BE2C (cell line): ENCODE measurements around the gene MFN2.

Experiments used
- DNase-seq: peaks from one replicate; pipeline ENCODE4 v3.0.0-alpha.2; 2020
- H3K27me3 ChIP-seq: fragments of 250-450 bp; sonication (Bioruptor Pico); 2 replicates; pipeline ENCODE4 v1.5.1; 2020; ENCODE audit warnings: mild to moderate bottlenecking
- H3K36me3 ChIP-seq: fragments of 250-450 bp; sonication (Bioruptor Pico); 2 replicates; pipeline ENCODE4 v1.5.1; 2020; ENCODE audit warnings: mild to moderate bottlenecking
- H3K4me1 ChIP-seq: fragments of 250-450 bp; sonication (Bioruptor Pico); 2 replicates; pipeline ENCODE4 v1.5.1; 2020
- H3K4me3 ChIP-seq: 2 replicates; pipeline ENCODE4 v1.5.1; 2011; ENCODE audit warnings: low read depth, low read length
- H3K9me3 ChIP-seq: fragments of 250-450 bp; sonication (Bioruptor Pico); 2 replicates; pipeline ENCODE4 v1.5.1; 2020
- CTCF ChIP-seq: IDR thresholded peaks from 2 replicates; pipeline ENCODE4 v1.5.1; 2012; ENCODE audit warnings: mild to moderate bottlenecking, low read depth, low read length

The MFN2 gene

DNA sequence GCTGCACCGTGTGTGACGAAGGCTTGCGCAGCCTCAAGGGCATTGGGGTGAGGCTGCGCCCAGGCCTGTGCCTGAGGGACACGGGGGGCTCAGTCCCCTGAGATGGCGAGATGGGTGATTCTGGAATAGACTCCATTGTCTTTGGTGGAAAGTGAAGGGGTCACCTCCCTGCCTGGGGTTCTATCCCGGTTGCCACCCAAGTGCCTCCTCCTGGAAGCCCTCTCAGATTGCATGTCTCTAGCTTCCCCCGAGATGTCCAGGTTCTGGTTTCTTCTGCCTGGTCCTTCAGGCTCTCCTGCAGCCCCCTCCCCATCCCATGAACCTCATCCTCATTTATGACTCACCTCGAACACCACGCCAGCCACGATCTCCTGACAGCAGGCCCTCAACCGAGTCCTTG lies 22.3 kb upstream of the MFN2 start:
- Histone ChIP-seq H3K4me3 (no peak overlapping the region), H3K27me3 (no peaks in the 10 kb centered on the region), H3K9me3 (no peaks in the 10 kb centered on the region), H3K36me3 (peaks cover 11% of the 10 kb centered on the region), H3K4me1 (no peaks in the 10 kb centered on the region; the same call in 1 of the 2 replicates)
- DNase-seq, result no peak
- no peak for TF ChIP-seq CTCF

DNA sequence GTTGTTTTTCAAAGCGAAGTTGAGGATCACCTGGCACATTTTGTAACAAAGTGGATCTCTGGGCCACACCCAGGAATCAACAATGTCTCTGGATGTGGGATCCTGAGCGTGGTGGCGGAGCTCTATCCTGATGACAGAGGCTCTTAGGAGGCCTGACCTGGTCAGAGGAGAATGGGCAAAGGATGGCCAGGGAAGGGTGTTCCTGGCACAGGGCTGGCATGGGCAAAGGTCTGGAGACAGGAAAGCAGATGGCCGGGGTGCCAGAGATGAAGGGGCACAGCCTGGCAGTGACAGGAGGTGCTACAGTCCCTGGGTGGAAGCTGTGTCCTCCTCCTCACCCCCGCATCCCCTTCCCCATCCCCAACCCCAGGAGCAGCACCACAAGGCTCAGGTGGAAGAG lies 20.0 kb upstream of the MFN2 start:
- no peak for DNase-seq
- TF ChIP-seq CTCF, result no peak
- Histone ChIP-seq H3K36me3 (peaks cover 11% of the 10 kb centered on the region), H3K27me3 (no peaks in the 10 kb centered on the region), H3K4me3 (no peak overlapping the region), H3K9me3 (no peaks in the 10 kb centered on the region), H3K4me1 (no peaks in the 10 kb centered on the region)

DNA sequence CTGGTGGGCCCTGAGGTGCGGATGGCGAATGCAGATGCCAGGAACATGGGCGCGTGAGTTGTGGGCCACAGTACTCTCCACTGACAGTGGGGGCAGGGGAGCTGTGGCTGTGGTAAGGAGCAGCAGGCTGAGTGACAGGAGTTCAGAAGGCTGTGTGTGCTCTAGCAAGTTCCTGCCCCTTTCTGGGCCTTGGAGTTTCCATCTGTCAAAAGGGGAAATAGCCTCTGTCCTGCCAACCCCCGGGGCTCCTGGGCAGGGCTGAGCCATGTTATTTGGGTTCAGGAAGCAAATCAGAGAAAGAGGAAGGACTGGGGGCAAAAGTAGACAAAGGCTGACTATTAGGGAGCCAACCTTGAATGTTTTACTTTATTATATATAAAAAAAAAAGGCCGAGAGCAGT lies 19.5 kb upstream of the MFN2 start:
- no peak overlapping the region for H3K4me3 ChIP-seq
- no peaks in the 10 kb centered on the region for H3K9me3 ChIP-seq
- peaks cover 13% of the 10 kb centered on the region for H3K36me3 ChIP-seq
- no peaks in the 10 kb centered on the region for H3K4me1 ChIP-seq
- no peaks in the 10 kb centered on the region for H3K27me3 ChIP-seq
- no peak for TF ChIP-seq CTCF
- no peak for DNase-seq

DNA sequence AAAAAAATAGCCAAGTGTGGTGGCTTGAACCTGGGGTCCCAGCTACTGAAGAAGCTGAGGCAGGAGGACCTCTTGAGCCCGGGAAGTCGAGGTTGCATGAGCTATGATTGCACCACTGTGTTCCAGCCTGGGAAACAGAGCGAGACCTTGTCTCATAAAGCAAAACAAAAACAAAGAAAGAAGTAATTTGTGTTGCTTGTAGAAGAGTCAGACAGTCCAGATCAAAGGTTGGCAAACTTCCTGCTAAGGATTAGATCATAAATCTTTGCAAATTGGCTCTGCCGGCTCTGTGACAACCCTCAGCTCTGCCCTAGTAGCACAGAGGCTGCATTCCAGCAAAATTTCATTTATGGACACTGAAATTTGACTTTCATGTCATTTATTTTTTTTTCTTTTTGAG lies 19.0 kb upstream of the MFN2 start:
- Histone ChIP-seq H3K27me3 (no peaks in the 10 kb centered on the region), H3K9me3 (no peaks in the 10 kb centered on the region), H3K4me1 (no peaks in the 10 kb centered on the region), H3K4me3 (no peak overlapping the region), H3K36me3 (peaks cover 15% of the 10 kb centered on the region)
- no peak for TF ChIP-seq CTCF
- DNase-seq, result no peak

- Histone ChIP-seq H3K36me3 (peaks cover 5% of the 10 kb centered on the region), H3K9me3 (no peaks in the 10 kb centered on the region), H3K4me3 (no peak overlapping the region), H3K27me3 (no peaks in the 10 kb centered on the region), H3K4me1 (no peaks in the 10 kb centered on the region)
- no peak for TF ChIP-seq CTCF
- no peak for DNase-seq
Measured at GRCh38 chr1:11963622-11964021, 16.6 kb upstream of the MFN2 start.

GRCh38 chr1:11964656-11965055 lies 15.6 kb upstream of the MFN2 start:
- Histone ChIP-seq H3K9me3 (no peaks in the 10 kb centered on the region), H3K27me3 (no peaks in the 10 kb centered on the region), H3K4me1 (no peaks in the 10 kb centered on the region), H3K36me3 (peaks cover 4% of the 10 kb centered on the region; the same call in 1 of the 2 replicates), H3K4me3 (no peak overlapping the region)
- DNase-seq, result no peak
- TF ChIP-seq CTCF, result no peak
